ENCODE data around the gene MGST3. TPM values are rescaled to one million over a fixed set of nuclear protein-coding genes. Genes with fewer than 3 reads are reported as not detected.
"Not testable (repeated sequence)": the region's sequence is repeated elsewhere in the genome, so short reads cannot be mapped to it uniquely, and the experiment has no call there.

MGST3 gene
- total RNA-seq, 1 experiment from 2014 or later, result 279 TPM

- DNase-seq (ENCODE audit: low spot score), result peak; percentile 39
Observed at GRCh38 chr1:165650981-165651625, 20.1 kb downstream of the MGST3 start.

GRCh38 chr1:165658766-165659580, 27.9 kb downstream of the MGST3 start:
- not testable (repeated sequence) for DNase-seq (ENCODE audit: low spot score)

- DNase-seq (ENCODE audit: low spot score), result no peak
Observed at GRCh38 chr1:165659581-165659895, 28.5 kb downstream of the MGST3 start.

- DNase-seq (ENCODE audit: low spot score), result no peak
Observed at GRCh38 chr1:165661703-165662102, 30.7 kb downstream of the MGST3 start.

DNA sequence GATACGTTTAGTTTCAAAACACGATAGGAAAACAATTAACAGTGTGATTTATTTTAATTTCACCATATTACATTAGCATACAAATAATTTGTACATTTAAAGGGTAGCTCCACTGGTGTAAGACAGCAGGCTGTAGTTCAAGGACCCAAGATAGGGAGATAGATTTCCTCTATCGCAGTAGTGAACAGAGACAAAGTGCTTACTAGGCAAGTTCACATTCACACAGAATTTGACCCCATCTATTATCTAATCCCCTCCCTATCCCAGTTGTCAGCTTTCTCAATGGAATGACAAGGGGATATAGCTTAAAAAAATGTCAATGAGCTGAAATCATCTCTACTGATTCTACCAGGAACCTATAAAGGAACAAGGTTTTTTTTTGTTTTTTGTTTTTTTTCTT, 31.2 kb downstream of the MGST3 start:
- no peak for DNase-seq (ENCODE audit: low spot score)

GRCh38 chr1:165666152-165666825, 35.3 kb downstream of the MGST3 start:
- DNase-seq (ENCODE audit: low spot score), result no peak

GRCh38 chr1:165668184-165668583, 37.1 kb downstream of the MGST3 start:
- DNase-seq (ENCODE audit: low spot score), result no peak

DNA sequence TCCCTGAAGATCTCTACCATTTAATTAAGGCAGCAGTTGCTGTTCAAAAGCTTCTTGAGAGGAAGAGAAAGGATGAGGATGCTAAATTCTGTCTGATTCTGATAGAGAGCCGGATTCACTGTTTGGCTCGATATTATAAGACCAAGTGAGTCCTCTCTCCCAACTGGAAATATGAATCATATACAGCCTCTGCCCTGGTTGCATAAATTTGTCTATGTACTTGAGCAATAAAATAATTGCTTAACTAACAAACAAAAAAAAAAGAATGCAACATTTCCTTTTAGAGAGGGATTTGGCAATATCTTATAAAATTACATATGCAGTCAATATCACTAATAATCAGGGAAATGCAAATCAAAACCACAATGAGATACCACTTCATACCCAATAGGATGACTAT, 40.5 kb downstream of the MGST3 start:
- DNase-seq (ENCODE audit: low spot score), result no peak

DNA sequence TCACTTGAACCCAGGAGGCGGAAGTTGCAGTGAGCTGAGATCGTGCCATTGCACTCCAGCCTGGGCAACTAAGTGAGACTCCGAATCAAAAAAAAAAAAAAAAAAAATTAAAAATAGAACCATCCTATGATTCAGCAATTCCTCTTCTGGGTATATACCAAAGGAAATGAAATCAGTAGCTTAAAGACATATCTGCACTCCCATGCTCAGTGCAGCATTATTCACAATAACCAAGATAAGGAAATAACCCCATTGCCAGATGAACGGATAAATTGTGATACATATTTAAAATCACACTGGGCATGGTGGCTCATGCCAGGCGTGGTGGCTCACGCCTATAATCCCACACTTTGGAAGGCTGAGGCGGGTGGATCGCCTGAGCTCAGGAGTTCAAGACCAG, 43.6 kb downstream of the MGST3 start:
- DNase-seq (ENCODE audit: low spot score), result no peak

DNA sequence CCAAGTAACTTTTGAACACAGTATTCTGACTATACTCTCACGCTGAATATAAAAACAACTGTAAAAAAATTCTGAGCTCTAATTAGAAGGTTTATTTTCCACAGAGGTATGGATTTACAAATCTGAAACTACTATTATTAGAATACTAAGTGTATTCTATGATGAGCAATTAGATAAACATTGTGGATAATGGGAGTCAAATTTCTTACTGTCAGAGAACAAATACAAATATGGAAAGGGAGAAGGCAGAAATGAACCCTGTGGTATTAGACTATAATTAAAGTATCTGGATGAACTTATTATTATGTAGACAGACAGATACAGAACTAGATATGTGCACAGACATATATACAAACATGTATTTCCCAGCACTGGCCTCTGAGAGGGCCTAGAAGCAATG, 44.8 kb downstream of the MGST3 start:
- no peak for DNase-seq (ENCODE audit: low spot score)

DNA sequence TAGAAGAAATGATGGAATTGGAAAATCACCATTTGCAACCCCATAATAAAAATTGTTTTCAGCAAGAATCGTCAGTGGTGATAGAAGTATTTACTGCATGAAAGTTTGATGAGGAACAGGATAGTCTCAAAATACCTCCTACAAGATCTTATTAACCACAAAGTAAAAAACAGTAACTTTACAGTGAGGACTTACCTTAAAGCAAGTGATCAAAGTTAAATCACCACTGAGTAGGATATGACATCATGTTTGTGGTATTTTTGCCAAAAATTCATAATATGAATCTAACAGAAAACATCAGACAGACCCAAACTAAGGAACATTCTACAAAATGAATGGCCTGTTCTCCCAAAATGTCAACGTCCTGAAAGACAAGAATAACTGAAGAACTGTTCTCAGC, 47.5 kb downstream of the MGST3 start:
- DNase-seq (ENCODE audit: low spot score), result no peak

- no peak for DNase-seq (ENCODE audit: low spot score)
Observed at GRCh38 chr1:165679282-165680036, 48.4 kb downstream of the MGST3 start.

DNA sequence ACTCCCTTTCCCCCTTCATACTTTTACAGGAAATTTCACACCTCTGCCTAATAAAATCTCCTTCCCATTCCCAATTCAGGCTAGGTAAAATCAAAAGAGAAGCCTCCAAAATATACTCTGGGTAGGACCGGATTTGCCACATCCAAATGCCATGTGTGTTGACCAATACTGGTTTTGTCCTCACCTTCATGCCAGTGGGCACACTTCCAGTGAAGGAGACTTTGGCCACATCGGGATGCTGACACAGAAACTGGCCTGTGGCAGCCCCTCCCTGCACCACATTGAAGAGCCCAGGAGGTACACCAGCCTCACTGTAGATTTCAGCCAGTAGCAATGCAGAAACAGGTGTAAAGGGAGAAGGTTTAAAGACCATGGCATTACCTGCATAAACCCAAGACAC, 49.3 kb downstream of the MGST3 start:
- DNase-seq (ENCODE audit: low spot score), result no peak

- DNase-seq (ENCODE audit: low spot score), result not testable (repeated sequence)
Observed at GRCh38 chr1:165680773-165681172, 49.7 kb downstream of the MGST3 start.

GRCh38 chr1:165683848-165684485, 52.9 kb downstream of the MGST3 start:
- no peak for DNase-seq (ENCODE audit: low spot score)

- DNase-seq (ENCODE audit: low spot score), result no peak
Observed at GRCh38 chr1:165686121-165686970, 55.3 kb downstream of the MGST3 start.

DNA sequence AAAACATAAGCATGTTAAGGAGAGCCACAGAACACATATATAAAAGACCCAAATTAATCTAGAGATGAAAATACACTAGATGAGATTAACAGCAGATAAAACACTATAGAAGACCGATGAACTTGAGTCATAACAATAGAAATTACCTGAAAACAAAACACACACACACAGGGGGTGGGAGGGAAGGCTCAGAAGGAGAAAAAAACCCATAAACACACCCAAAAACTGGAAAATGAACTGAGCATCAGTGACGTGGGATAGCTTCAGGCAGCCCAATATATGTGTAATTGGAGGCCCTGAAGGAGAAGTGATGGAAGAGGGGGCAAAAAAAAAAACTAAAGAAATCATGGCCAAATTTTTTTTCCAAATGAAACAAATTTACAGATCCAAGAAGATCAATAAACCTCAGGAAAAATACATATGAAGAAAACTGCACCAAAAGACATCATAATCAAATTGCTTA, 56.0 kb downstream of the MGST3 start:
- DNase-seq (ENCODE audit: low spot score), result no peak

GRCh38 chr1:165688046-165688445, 57.0 kb downstream of the MGST3 start:
- no peak for DNase-seq (ENCODE audit: low spot score)

- DNase-seq (ENCODE audit: low spot score), result no peak
Observed at GRCh38 chr1:165695031-165695430, 64.0 kb downstream of the MGST3 start.

GRCh38 chr1:165696625-165697100, 65.6 kb downstream of the MGST3 start:
- DNase-seq (ENCODE audit: low spot score), result peak; percentile 41

- DNase-seq (ENCODE audit: low spot score), result no peak
Observed at GRCh38 chr1:165697491-165697880, 66.5 kb downstream of the MGST3 start.
